Activated T-cell treated with anti-CD3 and anti-CD28 coated beads, Interleukin-2, amount 50 U/mL, for 4 hours (primary cell): ENCODE results near the gene DCTN4. TPM values are rescaled to one million over a fixed set of nuclear protein-coding genes. Genes with fewer than 3 reads are reported as not detected.

Source experiments
- ATAC-seq, 2 donors: fragments of 200-7000 bp; cut with Tn5 transposase; one replicate each; pipeline ENCODE4 v1.10.0; 2021
- DNase-seq: peaks from one replicate; pipeline ENCODE4 v3.0.0-alpha.2; 2020
- H3K27me3 Mint-ChIP-seq: one replicate; pipeline ENCODE4 v1.8.0; 2021; ENCODE audit warnings: low read depth, mixed read lengths
- H3K36me3 Mint-ChIP-seq: one replicate; pipeline ENCODE4 v1.8.0; 2022; ENCODE audit warnings: mixed read lengths; ENCODE audit not compliant: insufficient read depth
- H3K4me1 Mint-ChIP-seq: one replicate; pipeline ENCODE4 v1.8.0; 2021; ENCODE audit warnings: low read depth, mixed read lengths
- H3K4me3 Mint-ChIP-seq: one replicate; pipeline ENCODE4 v1.8.0; 2021; ENCODE audit warnings: mild to moderate bottlenecking, moderate library complexity, mixed read lengths
- H3K9me3 Mint-ChIP-seq: one replicate; pipeline ENCODE4 v1.8.0; 2021; ENCODE audit warnings: mixed read lengths
- total RNA-seq, 3 donors: library from RNA; stranded (reverse); gene quantifications; one replicate each; pipeline ENCODE4 v1.2.1, GENCODE V29; 2021

DCTN4 gene
- total RNA-seq, 3 donors from 2014 or later: 35.9 to 42.2 (median 38.6) TPM

GRCh38 chr5:150660108-150660831 lies 98.5 kb downstream of the DCTN4 start:
- no peak for DNase-seq
- H3K27me3 Mint-ChIP-seq: peaks cover 2% of the 10 kb centered on the region
- no peaks in the 10 kb centered on the region for H3K9me3 Mint-ChIP-seq
- peaks cover 4% of the 10 kb centered on the region for H3K4me1 Mint-ChIP-seq
- H3K4me3 Mint-ChIP-seq: no peak overlapping the region
- H3K36me3 Mint-ChIP-seq: no peaks in the 10 kb centered on the region
- no peak for ATAC-seq

GRCh38 chr5:150659360-150660107 lies 99.3 kb downstream of the DCTN4 start:
- Mint-ChIP-seq H3K9me3 (no peaks in the 10 kb centered on the region), H3K36me3 (no peaks in the 10 kb centered on the region), H3K27me3 (peaks cover 2% of the 10 kb centered on the region), H3K4me1 (peaks cover 4% of the 10 kb centered on the region), H3K4me3 (no peak overlapping the region)
- ATAC-seq: no peak
- no peak for DNase-seq

- peaks cover 4% of the 10 kb centered on the region for H3K4me1 Mint-ChIP-seq
- H3K9me3 Mint-ChIP-seq: no peaks in the 10 kb centered on the region
- ATAC-seq: no peak
- no peaks in the 10 kb centered on the region for H3K36me3 Mint-ChIP-seq
- H3K27me3 Mint-ChIP-seq: peaks cover 2% of the 10 kb centered on the region
- no peak overlapping the region for H3K4me3 Mint-ChIP-seq
- no peak for DNase-seq
Observed at GRCh38 chr5:150658699-150659265, 100.0 kb downstream of the DCTN4 start.

Other genes starting within 250 kb of the DCTN4 start
- 1 to 10 TPM in 1 of 3 donors, under 1 TPM in 2; 0.56 to 1.4 (median 0.79) TPM for gene SYNPO, start 118.4 kb downstream of the DCTN4 start, total RNA-seq
- under 1 TPM in 2 of 3 donors, not detected in 1; 0.21 to 0.86 TPM for gene MYOZ3, start 97.8 kb downstream of the DCTN4 start, total RNA-seq
- gene RBM22, start 58.0 kb downstream of the DCTN4 start, total RNA-seq: 10 to 100 TPM; 81.6 to 92.7 (median 86.5) TPM
- 1 to 10 TPM; 6.8 to 8.5 (median 7.4) TPM for gene SMIM3, start 19.7 kb upstream of the DCTN4 start, total RNA-seq
- gene IRGM, start 87.5 kb upstream of the DCTN4 start, total RNA-seq: 1 to 10 TPM in 2 of 3 donors, under 1 TPM in 1; 0.60 to 1.1 (median 1.1) TPM
- gene ZNF300, start 146.0 kb upstream of the DCTN4 start, total RNA-seq: 1 to 10 TPM; 1.8 to 3.6 (median 2.1) TPM